ENCODE measurements around the gene SLC22A23.

Gene SLC22A23

GRCh38 chr6:3347247-3347646 lies 109.6 kb downstream of the SLC22A23 start:
- DNase-seq = peak in 2 of 10 donors; percentile 5 to 9
- intact Hi-C loops (cut with DNase I) = no loop called here

GRCh38 chr6:3346476-3346875 lies 110.4 kb downstream of the SLC22A23 start:
- intact Hi-C loops (cut with DNase I) = no loop called here
- DNase-seq = peak in 1 of 10 donors; percentile 15

- peak in 2 of 10 donors; percentile 13 to 49 for DNase-seq
- intact Hi-C loops (cut with DNase I) = no loop called here
These were observed 111.0 kb downstream of the SLC22A23 start for GRCh38 chr6:3345836-3346235.

- intact Hi-C loops (cut with DNase I) = no loop called here
- DNase-seq = no peak
These were observed 113.6 kb downstream of the SLC22A23 start for GRCh38 chr6:3343089-3343883.

GRCh38 chr6:3341467-3341866 lies 115.4 kb downstream of the SLC22A23 start:
- peak in 2 of 10 donors; percentile 18 to 79 for DNase-seq
- intact Hi-C loops (cut with DNase I) = no loop called here

GRCh38 chr6:3340894-3341293 lies 116.0 kb downstream of the SLC22A23 start:
- DNase-seq = peak in 1 of 10 donors; percentile 6
- intact Hi-C loops (cut with DNase I) = no loop called here

GRCh38 chr6:3340358-3340802 lies 116.5 kb downstream of the SLC22A23 start:
- DNase-seq = peak in 1 of 10 donors; percentile 22
- intact Hi-C loops (cut with DNase I) = no loop called here

- intact Hi-C loops (cut with DNase I) = no loop called here
- DNase-seq = peak in 1 of 10 donors; percentile 16
These were observed 117.0 kb downstream of the SLC22A23 start for GRCh38 chr6:3339811-3340210.

GRCh38 chr6:3337521-3338350 lies 119.1 kb downstream of the SLC22A23 start:
- peak in 1 of 10 donors; percentile 82 for DNase-seq
- intact Hi-C loops (cut with DNase I) = no loop called here

GRCh38 chr6:3336859-3337515 lies 119.9 kb downstream of the SLC22A23 start:
- DNase-seq = peak in 1 of 10 donors; percentile 79

GRCh38 chr6:3336066-3336786 lies 120.6 kb downstream of the SLC22A23 start:
- intact Hi-C loops (cut with DNase I) = no loop called here
- peak in 1 of 10 donors; percentile 56 for DNase-seq

More at GRCh38 chr6:3336859-3337515, 119.9 kb downstream of the SLC22A23 start:
- intact Hi-C loops (cut with DNase I) = no loop called here

GRCh38 chr6:3335169-3335568 lies 121.7 kb downstream of the SLC22A23 start:
- DNase-seq = peak in 1 of 10 donors; percentile 32
- intact Hi-C loops (cut with DNase I) = no loop called here

GRCh38 chr6:3334555-3334954 lies 122.3 kb downstream of the SLC22A23 start:
- DNase-seq = peak in 2 of 10 donors; percentile 60 to 91
- intact Hi-C loops (cut with DNase I) = no loop called here

GRCh38 chr6:3333263-3333662 lies 123.6 kb downstream of the SLC22A23 start:
- DNase-seq = peak in 1 of 10 donors; percentile 58
- intact Hi-C loops (cut with DNase I) = no loop called here

GRCh38 chr6:3331971-3332370 lies 124.9 kb downstream of the SLC22A23 start:
- intact Hi-C loops (cut with DNase I) = no loop called here
- peak in 1 of 10 donors; percentile 31 for DNase-seq

GRCh38 chr6:3331494-3331893 lies 125.4 kb downstream of the SLC22A23 start:
- no peak for DNase-seq
- intact Hi-C loops (cut with DNase I) = no loop called here

- peak in 2 of 10 donors; percentile 35 to 73 for DNase-seq
- intact Hi-C loops (cut with DNase I) = no loop called here
These were observed 126.7 kb downstream of the SLC22A23 start for GRCh38 chr6:3330199-3330598.

- intact Hi-C loops (cut with DNase I) = no loop called here
These were observed 127.3 kb downstream of the SLC22A23 start for GRCh38 chr6:3329393-3330051.

GRCh38 chr6:3328796-3329195 lies 128.1 kb downstream of the SLC22A23 start:
- intact Hi-C loops (cut with DNase I) = no loop called here
- DNase-seq = peak in 5 of 10 donors; percentile 47 to 90 (median 80)

More at GRCh38 chr6:3329393-3330051, 127.3 kb downstream of the SLC22A23 start:
- DNase-seq = peak in 2 of 10 donors; percentile 70 to 71

Measured in posterior cingulate gyrus (tissue), 11 donors.